Panc1 (cell line): ENCODE data around the gene KRTAP4-4. TPM values are rescaled to one million over a fixed set of nuclear protein-coding genes. Genes with fewer than 3 reads are reported as not detected.
A peak's percentile ranks its signal among the peaks of the same experiment; 100 is the strongest.
"Not testable (repeated sequence)": the region's sequence is repeated elsewhere in the genome, so short reads cannot be mapped to it uniquely, and the experiment has no call there.

Source experiments
- ATAC-seq: fragments of 200-7000 bp; cut with Tn5 transposase; 2 replicates; pipeline ENCODE4 v1.9.1; 2020; ENCODE audit warnings: mild to moderate bottlenecking, moderate library complexity
- BruUV-seq: library from RNA; stranded (reverse); fragments of 400-500 nt; replicated peaks from 2 replicates; lab custom pipeline; 2021; lab: Mats Ljungman, UMichigan
- CTCF ChIA-PET: fragments of 300-600 bp; sonication (Branson Sonifier 250); formaldehyde crosslinking; loops from one replicate; lab custom pipeline; 2022; ENCODE audit warnings: antibody characterized with exemption; lab: Charles Lee
- POLR2A ChIA-PET: fragments of 300-600 bp; sonication (Branson Sonifier 250); formaldehyde crosslinking; loops from one replicate; lab custom pipeline; 2022; ENCODE audit warnings: antibody characterized with exemption; lab: Charles Lee
- DNase-seq: peaks from one replicate; pipeline ENCODE4 v3.0.0-alpha.2; 2010; ENCODE audit warnings: low read depth, low spot score
- H3K27ac ChIP-seq: 2 replicates; pipeline ENCODE4 v1.5.1; 2011; ENCODE audit warnings: mild to moderate bottlenecking, low read length, inconsistent platforms
- H3K27me3 ChIP-seq: fragments of 200-500 bp; sonication (Bioruptor generic); 2 replicates; pipeline ENCODE4 v1.6.0; 2014; ENCODE audit warnings: low read length, inconsistent platforms; ENCODE audit not compliant: control insufficient read depth, insufficient read depth
- H3K36me3 ChIP-seq: fragments of 200-500 bp; sonication (Bioruptor generic); 2 replicates; pipeline ENCODE4 v1.5.1; 2014; ENCODE audit warnings: inconsistent platforms, mild to moderate bottlenecking, low read length, moderate library complexity; ENCODE audit not compliant: control insufficient read depth, insufficient read depth
- H3K4me1 ChIP-seq: 2 replicates; pipeline ENCODE4 v1.5.1; 2011; ENCODE audit warnings: inconsistent platforms, mild to moderate bottlenecking, low read length, moderate library complexity; ENCODE audit not compliant: control insufficient read depth, insufficient read depth
- H3K4me3 ChIP-seq, 2 experiments: 2 replicates each; pipeline ENCODE4 v1.5.1; 2011 to 2012; ENCODE audit warnings: low read depth in 2 of 2, low read length in 2 of 2, mild to moderate bottlenecking in 2 of 2, inconsistent platforms in 1 of 2, moderate library complexity in 1 of 2
- H3K9me3 ChIP-seq: fragments of 200-500 bp; sonication (Bioruptor generic); 2 replicates; pipeline ENCODE4 v1.5.1; 2014; ENCODE audit warnings: low read depth, mild to moderate bottlenecking, inconsistent platforms, low read length, moderate library complexity; ENCODE audit not compliant: control insufficient read depth, insufficient read depth
- POLR2AphosphoS5 ChIP-seq: IDR thresholded peaks from 2 replicates; pipeline ENCODE4 v1.6.1; 2012; ENCODE audit warnings: mild to moderate bottlenecking, low read depth, low read length, moderate library complexity
- SIN3A ChIP-seq: IDR thresholded peaks from 2 replicates; pipeline ENCODE4 v1.6.1; 2012; ENCODE audit warnings: low read depth, mild to moderate bottlenecking, low read length, moderate library complexity, borderline replicate concordance; ENCODE audit not compliant: insufficient read depth
- TCF7L2 ChIP-seq: IDR thresholded peaks from 2 replicates; pipeline ENCODE4 v1.6.1; 2011; ENCODE audit warnings: mild to moderate bottlenecking, low read depth, low read length, inconsistent platforms
- in situ Hi-C: cut with HindIII; loops from 2 replicates; pipeline ENCODE4 v1.10.0; 2016; ENCODE audit warnings: low sequenced_read_pairs, low pct_unique_long_range_greater_than_20kb
- intact Hi-C: fragments of 100-400 bp; cut with micrococcal nuclease; formaldehyde crosslinking; loops from one replicate; pipeline ENCODE4 v1.10.0; 2022; ENCODE audit not compliant: unreplicated experiment
- total RNA-seq: library from RNA; stranded (reverse); gene quantifications from one replicate; pipeline ENCODE4 v1.2.1, GENCODE V29; 2021; ENCODE audit not compliant: unreplicated experiment
- TF ChIP-seq, protein P1 (sequence below), 2 experiments: IDR thresholded peaks; 2 replicates each; pipeline ENCODE4 v1.6.1; 2011 to 2012; ENCODE audit warnings: low read depth in 2 of 2, control low read depth in 1 of 2, low read length in 1 of 2, mild to moderate bottlenecking in 1 of 2, moderate library complexity in 1 of 2; ENCODE audit not compliant: insufficient read depth in 1 of 2
- TF ChIP-seq, protein P2 (sequence below): fragments of 450-650 bp; IDR thresholded peaks from 2 replicates; pipeline ENCODE4 v1.5.1; 2017; ENCODE audit warnings: mild to moderate bottlenecking

The KRTAP4-4 gene
- total RNA-seq, 1 experiment from 2014 or later = not detected

DNA sequence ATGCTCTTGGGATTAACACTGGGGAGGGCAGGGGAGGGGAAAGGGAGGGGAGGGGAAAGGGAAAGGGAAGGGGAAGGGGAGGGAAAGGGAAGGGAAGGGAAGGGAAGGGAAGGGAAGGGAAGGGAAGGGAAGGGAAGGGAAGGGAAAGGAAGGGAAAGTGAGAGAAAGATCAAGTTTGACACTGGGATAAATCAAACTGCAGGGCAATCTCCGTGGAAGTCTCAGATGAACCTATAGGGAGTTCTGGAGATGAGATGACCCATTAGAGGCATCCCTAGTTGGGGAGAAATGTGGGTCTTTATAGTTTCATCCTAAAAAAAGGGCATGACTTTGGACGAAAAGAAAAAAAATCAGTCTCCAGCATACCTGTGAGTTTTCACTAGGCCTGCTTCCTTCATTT lies 38.8 kb downstream of the KRTAP4-4 start:
- DNase-seq (no peak), ATAC-seq (no peak)
- TF ChIP-seq POLR2AphosphoS5 = no peak
- TF ChIP-seq SIN3A = no peak
- TF ChIP-seq, protein P1, sequence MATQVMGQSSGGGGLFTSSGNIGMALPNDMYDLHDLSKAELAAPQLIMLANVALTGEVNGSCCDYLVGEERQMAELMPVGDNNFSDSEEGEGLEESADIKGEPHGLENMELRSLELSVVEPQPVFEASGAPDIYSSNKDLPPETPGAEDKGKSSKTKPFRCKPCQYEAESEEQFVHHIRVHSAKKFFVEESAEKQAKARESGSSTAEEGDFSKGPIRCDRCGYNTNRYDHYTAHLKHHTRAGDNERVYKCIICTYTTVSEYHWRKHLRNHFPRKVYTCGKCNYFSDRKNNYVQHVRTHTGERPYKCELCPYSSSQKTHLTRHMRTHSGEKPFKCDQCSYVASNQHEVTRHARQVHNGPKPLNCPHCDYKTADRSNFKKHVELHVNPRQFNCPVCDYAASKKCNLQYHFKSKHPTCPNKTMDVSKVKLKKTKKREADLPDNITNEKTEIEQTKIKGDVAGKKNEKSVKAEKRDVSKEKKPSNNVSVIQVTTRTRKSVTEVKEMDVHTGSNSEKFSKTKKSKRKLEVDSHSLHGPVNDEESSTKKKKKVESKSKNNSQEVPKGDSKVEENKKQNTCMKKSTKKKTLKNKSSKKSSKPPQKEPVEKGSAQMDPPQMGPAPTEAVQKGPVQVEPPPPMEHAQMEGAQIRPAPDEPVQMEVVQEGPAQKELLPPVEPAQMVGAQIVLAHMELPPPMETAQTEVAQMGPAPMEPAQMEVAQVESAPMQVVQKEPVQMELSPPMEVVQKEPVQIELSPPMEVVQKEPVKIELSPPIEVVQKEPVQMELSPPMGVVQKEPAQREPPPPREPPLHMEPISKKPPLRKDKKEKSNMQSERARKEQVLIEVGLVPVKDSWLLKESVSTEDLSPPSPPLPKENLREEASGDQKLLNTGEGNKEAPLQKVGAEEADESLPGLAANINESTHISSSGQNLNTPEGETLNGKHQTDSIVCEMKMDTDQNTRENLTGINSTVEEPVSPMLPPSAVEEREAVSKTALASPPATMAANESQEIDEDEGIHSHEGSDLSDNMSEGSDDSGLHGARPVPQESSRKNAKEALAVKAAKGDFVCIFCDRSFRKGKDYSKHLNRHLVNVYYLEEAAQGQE (IDR thresholded peaks at IDR 0.05; ENCODE audit: insufficient read depth in 1 of 2, low read depth in 2 of 2, low read length in 1 of 2) = no peak
- TF ChIP-seq, protein P2, sequence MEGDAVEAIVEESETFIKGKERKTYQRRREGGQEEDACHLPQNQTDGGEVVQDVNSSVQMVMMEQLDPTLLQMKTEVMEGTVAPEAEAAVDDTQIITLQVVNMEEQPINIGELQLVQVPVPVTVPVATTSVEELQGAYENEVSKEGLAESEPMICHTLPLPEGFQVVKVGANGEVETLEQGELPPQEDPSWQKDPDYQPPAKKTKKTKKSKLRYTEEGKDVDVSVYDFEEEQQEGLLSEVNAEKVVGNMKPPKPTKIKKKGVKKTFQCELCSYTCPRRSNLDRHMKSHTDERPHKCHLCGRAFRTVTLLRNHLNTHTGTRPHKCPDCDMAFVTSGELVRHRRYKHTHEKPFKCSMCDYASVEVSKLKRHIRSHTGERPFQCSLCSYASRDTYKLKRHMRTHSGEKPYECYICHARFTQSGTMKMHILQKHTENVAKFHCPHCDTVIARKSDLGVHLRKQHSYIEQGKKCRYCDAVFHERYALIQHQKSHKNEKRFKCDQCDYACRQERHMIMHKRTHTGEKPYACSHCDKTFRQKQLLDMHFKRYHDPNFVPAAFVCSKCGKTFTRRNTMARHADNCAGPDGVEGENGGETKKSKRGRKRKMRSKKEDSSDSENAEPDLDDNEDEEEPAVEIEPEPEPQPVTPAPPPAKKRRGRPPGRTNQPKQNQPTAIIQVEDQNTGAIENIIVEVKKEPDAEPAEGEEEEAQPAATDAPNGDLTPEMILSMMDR = no peak
- no peak for TF ChIP-seq TCF7L2
- intact Hi-C loops (no loop called here), in situ Hi-C loops (no loop called here)
- H3K4me3 ChIP-seq = no peak overlapping the region
- no peak overlapping the region for H3K27ac ChIP-seq
- H3K9me3 ChIP-seq = no peaks in the 10 kb centered on the region
- CTCF ChIA-PET = no interaction called here
- POLR2A ChIA-PET = no interaction called here
- no peaks in the 10 kb centered on the region for H3K36me3 ChIP-seq
- no TSS peak for BruUV-seq
- H3K4me1 ChIP-seq = no peaks in the 10 kb centered on the region
- no peaks in the 10 kb centered on the region for H3K27me3 ChIP-seq

DNA sequence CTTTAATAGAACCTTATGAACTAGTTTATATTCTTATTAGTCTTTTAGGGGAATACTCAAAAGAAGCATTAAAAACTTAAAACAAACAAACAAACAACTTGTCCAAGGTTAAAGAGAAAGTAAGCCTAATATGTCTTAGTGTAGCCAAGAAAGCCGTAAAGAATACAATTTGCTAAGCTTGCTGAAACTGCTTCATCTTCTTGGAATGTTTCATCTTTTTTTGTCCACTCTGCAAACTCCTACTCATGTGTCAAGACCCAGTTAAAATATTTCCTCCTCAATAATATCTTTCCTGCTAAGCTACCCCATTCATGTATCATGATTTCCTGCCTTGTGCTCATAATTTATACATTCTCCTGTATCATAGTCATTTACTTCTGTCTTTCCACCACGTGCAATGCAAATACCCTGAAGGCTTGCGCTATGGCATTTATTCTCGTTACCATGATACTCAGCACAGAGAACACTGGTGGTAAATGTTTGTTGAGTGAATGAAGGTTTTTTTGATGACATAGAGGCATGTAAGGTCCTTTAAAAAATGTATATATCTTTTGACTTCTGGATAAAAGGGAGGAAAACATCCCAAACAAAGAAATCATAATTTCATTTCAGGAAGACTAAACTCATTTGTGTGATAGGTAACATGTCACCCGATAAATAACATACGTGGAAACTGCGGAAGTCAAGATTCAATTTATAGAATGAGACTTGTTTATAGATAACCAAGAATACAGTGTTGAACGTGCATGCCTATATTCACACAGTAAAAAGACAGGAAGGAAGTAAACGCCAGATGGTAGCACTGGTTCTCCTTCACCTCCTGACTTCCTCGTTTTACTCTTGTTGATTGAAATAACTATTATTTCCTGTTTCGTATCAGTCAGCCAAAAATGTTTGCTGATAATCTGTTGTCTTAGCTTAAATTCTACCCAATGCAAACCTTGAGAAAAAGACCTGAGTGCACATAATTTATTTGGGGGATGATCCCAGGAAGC lies 40.6 kb downstream of the KRTAP4-4 start:
- ATAC-seq = 0 out of 2 replicates have a peak, but pooled peaks have one; percentile 48
- DNase-seq = not testable (repeated sequence)

DNA sequence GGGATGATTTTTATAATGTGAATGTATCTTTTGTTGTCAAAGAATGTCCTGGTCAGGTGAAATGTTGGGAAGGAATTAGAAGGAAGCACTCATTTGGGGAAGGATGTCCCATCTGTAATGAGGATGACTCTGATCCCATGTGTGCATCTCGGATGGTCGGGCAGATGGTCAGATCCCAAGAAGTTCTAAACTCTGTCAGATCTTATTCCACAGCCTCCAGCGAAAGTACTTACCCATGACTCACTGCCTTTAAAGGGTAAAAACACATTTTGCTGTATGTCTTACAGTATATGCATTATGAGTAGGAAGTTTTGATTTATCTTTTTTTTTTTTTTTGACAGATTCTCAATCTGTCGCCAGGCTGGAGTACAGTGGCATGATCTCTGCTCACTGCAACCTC lies 41.8 kb downstream of the KRTAP4-4 start:
- CTCF ChIA-PET = no interaction called here
- in situ Hi-C loops = no loop called here
- TF ChIP-seq POLR2AphosphoS5 (no peak), TCF7L2 (no peak), SIN3A (no peak)
- TF ChIP-seq, protein P1 (IDR thresholded peaks at IDR 0.05; ENCODE audit: insufficient read depth in 1 of 2, low read depth in 2 of 2, low read length in 1 of 2) = no peak
- TF ChIP-seq, protein P2 = no peak

More for the DNA sequence above, 40.6 kb downstream of the KRTAP4-4 start:
- H3K36me3 ChIP-seq, in situ Hi-C loops, intact Hi-C loops, H3K4me1 ChIP-seq, H3K9me3 ChIP-seq, H3K27ac ChIP-seq, BruUV-seq, H3K27me3 ChIP-seq, CTCF ChIA-PET, H3K4me3 ChIP-seq, POLR2A ChIA-PET: not testable (repeated sequence)

More for the DNA sequence above, 41.8 kb downstream of the KRTAP4-4 start:
- Histone ChIP-seq H3K27ac (no peak overlapping the region), H3K4me3 (no peak overlapping the region), H3K27me3 (no peaks in the 10 kb centered on the region), H3K4me1 (no peaks in the 10 kb centered on the region), H3K36me3 (no peaks in the 10 kb centered on the region), H3K9me3 (no peaks in the 10 kb centered on the region)
- POLR2A ChIA-PET = no interaction called here
- no TSS peak for BruUV-seq
- intact Hi-C loops = no loop called here
- no peak for ATAC-seq
- no peak for DNase-seq
